CD8-positive, alpha-beta memory T cell (primary cell): Measurements from ENCODE around the gene MSI2. TPM values are rescaled to one million over a fixed set of nuclear protein-coding genes. Genes with fewer than 3 reads are reported as not detected.

Experiments
- CTCF ChIA-PET: fragments of 350-600 bp; sonication (Branson Sonifier 250); formaldehyde crosslinking; loops from one replicate; lab custom pipeline; 2021; ENCODE audit warnings: antibody characterized with exemption; lab: Charles Lee
- POLR2A ChIA-PET: fragments of 350-600 bp; sonication (Branson Sonifier 250); formaldehyde crosslinking; loops from one replicate; lab custom pipeline; 2021; ENCODE audit warnings: antibody characterized with exemption; lab: Charles Lee
- DNase-seq, 5 donors: peaks; one replicate each; pipeline versions ENCODE4 v3.0.0 to v3.0.0-alpha.2; 2020 to 2022; ENCODE audit warnings: mixed read lengths in 1 of 5
- H3K27ac ChIP-seq: one replicate; pipeline ENCODE4 v1.7.0; 2013; ENCODE audit warnings: low read depth, mild to moderate bottlenecking, low read length, moderate library complexity
- H3K27me3 ChIP-seq: 2 replicates; pipeline ENCODE4 v1.7.0; 2013; ENCODE audit warnings: low read length, mild to moderate bottlenecking; ENCODE audit not compliant: insufficient read depth, poor library complexity, severe bottlenecking
- H3K36me3 ChIP-seq: 2 replicates; pipeline ENCODE4 v1.7.0; 2013; ENCODE audit warnings: mild to moderate bottlenecking, low read length, moderate library complexity; ENCODE audit not compliant: insufficient read depth
- H3K4me1 ChIP-seq: 2 replicates; pipeline ENCODE4 v1.7.0; 2013; ENCODE audit warnings: mild to moderate bottlenecking, low read length, moderate library complexity; ENCODE audit not compliant: insufficient read depth
- H3K4me3 ChIP-seq: 2 replicates; pipeline ENCODE4 v1.7.0; 2013; ENCODE audit warnings: mild to moderate bottlenecking, low read length
- H3K9me3 ChIP-seq: 2 replicates; pipeline ENCODE4 v1.7.0; 2013; ENCODE audit warnings: mild to moderate bottlenecking, low read length
- H3K27ac Mint-ChIP-seq, 8 donors: one replicate each; pipeline ENCODE4 v1.8.0; 2020 to 2021; ENCODE audit warnings: mixed read lengths in 8 of 8, mild to moderate bottlenecking in 6 of 8, inconsistent platforms in 3 of 8, moderate library complexity in 3 of 8
- H3K27me3 Mint-ChIP-seq, 2 donors: one replicate each; pipeline ENCODE4 v1.8.0; 2020 to 2021; ENCODE audit warnings: mixed read lengths in 2 of 2, mild to moderate bottlenecking in 1 of 2, moderate library complexity in 1 of 2
- H3K36me3 Mint-ChIP-seq, 3 donors: one replicate each; pipeline ENCODE4 v1.8.0; 2020 to 2021; ENCODE audit warnings: mixed read lengths in 3 of 3, inconsistent platforms in 1 of 3, mild to moderate bottlenecking in 1 of 3
- H3K4me1 Mint-ChIP-seq, 3 donors: one replicate each; pipeline ENCODE4 v1.8.0; 2020 to 2021; ENCODE audit warnings: mixed read lengths in 3 of 3, inconsistent platforms in 1 of 3, mild to moderate bottlenecking in 1 of 3
- H3K4me3 Mint-ChIP-seq, 7 donors: one replicate each; pipeline ENCODE4 v1.8.0; 2020 to 2021; ENCODE audit warnings: mixed read lengths in 7 of 7, mild to moderate bottlenecking in 6 of 7, moderate library complexity in 4 of 7, inconsistent platforms in 2 of 7
- H3K9me3 Mint-ChIP-seq, 5 donors: one replicate each; pipeline ENCODE4 v1.8.0; 2020 to 2022; ENCODE audit warnings: mixed read lengths in 5 of 5, mild to moderate bottlenecking in 3 of 5, moderate library complexity in 2 of 5, inconsistent platforms in 1 of 5
- polyA plus RNA-seq: library from polyadenylated mRNA; unstranded; fragments of 300-500 nt; fragmentation: Illumina TruSeq; gene quantifications from one replicate; pipeline ENCODE4 v1.2.3, GENCODE V29; 2021
- total RNA-seq, 2 experiments: library from RNA; stranded (reverse); gene quantifications; one replicate each; pipeline ENCODE4 v1.2.3, GENCODE V29; 2021

MSI2 gene
- total and polyA plus RNA-seq, 3 experiments from 2014 or later, result 2.3 to 58.0 (median 57.1) TPM

DNA sequence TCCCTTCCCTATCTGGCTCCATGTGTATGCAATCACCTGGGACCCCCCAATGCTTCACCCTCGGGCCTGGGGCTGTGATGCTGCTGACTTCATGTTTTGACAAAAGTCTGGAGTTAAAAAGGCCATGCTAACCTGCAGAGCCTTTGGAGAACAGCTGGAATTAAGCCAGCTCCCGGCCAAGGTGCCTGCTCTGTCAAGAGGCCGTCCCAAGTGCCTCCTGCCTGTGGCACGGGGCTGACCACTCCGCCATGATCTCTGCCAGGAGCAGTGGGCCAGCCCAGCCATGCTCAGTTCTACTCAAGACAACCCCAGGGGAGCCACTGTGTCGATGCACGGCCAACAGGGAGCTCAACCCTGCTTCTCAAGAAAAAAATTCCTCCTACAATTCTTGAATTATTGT lies 395.1 kb downstream of the MSI2 start:
- H3K4me3 Mint-ChIP-seq, result no peak overlapping the region
- peaks cover 6 to 34% (median 15%) of the 10 kb centered on the region in 3 donors for H3K36me3 Mint-ChIP-seq
- H3K4me3 ChIP-seq, result no peak overlapping the region
- POLR2A ChIA-PET, result no interaction called here
- H3K27ac ChIP-seq, result no peak overlapping the region
- CTCF ChIA-PET, result interaction anchor here (1.9 kb wide), 1 partner anchor 21 kb away, joined by 5 read pairs; no protein-coding TSS in a partner anchor
- no peaks in the 10 kb centered on the region for H3K36me3 ChIP-seq
- peaks cover 0 to 2% of the 10 kb centered on the region in 2 donors for H3K27me3 Mint-ChIP-seq
- H3K4me1 ChIP-seq, result no peaks in the 10 kb centered on the region
- H3K9me3 ChIP-seq, result no peaks in the 10 kb centered on the region
- H3K9me3 Mint-ChIP-seq, result no peaks in the 10 kb centered on the region
- no peaks in the 10 kb centered on the region for H3K27me3 ChIP-seq
- H3K4me1 Mint-ChIP-seq, result peaks cover 10 to 28% (median 21%) of the 10 kb centered on the region in 3 donors
- no peak for DNase-seq
- H3K27ac Mint-ChIP-seq, result peak overlapping the region in 2 of 8 donors; percentile 51 to 63

GRCh38 chr17:57651996-57652395 lies 395.7 kb downstream of the MSI2 start:
- Histone ChIP-seq H3K9me3 (no peaks in the 10 kb centered on the region), H3K4me3 (no peak overlapping the region), H3K27me3 (no peaks in the 10 kb centered on the region), H3K36me3 (no peaks in the 10 kb centered on the region), H3K27ac (no peak overlapping the region), H3K4me1 (no peaks in the 10 kb centered on the region)
- no peak for DNase-seq
- Mint-ChIP-seq H3K36me3 (peaks cover 4 to 36% (median 15%) of the 10 kb centered on the region in 3 donors), H3K9me3 (no peaks in the 10 kb centered on the region), H3K4me1 (peaks cover 10 to 31% (median 20%) of the 10 kb centered on the region in 3 donors), H3K27me3 (peaks cover 0 to 2% of the 10 kb centered on the region in 2 donors), H3K4me3 (no peak overlapping the region), H3K27ac (no peak overlapping the region)
- CTCF ChIA-PET, result interaction anchor here (1.9 kb wide), 1 partner anchor 20 kb away, joined by 5 read pairs; no protein-coding TSS in a partner anchor
- POLR2A ChIA-PET, result no interaction called here

DNA sequence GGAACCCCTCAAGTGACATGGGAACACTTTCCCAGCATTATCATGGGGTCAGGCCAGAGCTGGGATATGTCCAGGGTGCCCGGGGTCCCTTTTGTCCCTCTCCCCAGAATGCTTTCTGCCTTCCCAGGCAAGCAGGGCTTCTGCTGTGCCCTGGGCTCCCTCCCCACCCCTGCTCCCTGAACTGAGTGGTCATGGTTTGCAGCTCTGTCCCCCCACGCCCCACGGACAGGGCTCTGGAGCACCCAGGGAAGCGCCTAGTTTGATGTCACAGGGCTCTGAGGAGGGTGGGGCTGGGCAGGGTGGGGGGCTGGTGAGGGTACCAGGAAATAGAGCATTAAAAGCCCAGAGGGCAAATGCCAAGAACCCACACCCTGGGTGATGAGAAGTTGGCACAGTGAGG lies 396.5 kb downstream of the MSI2 start:
- no peak for DNase-seq
- Mint-ChIP-seq H3K4me3 (peak overlapping the region in 1 of 7 donors; percentile 29), H3K36me3 (peaks cover 7 to 44% (median 15%) of the 10 kb centered on the region in 3 donors), H3K9me3 (no peaks in the 10 kb centered on the region), H3K4me1 (peaks cover 10 to 35% (median 24%) of the 10 kb centered on the region in 3 donors), H3K27me3 (peaks cover 0 to 2% of the 10 kb centered on the region in 2 donors), H3K27ac (peak overlapping the region in 4 of 8 donors; percentile 8 to 39 (median 30))
- CTCF ChIA-PET, result no interaction called here
- Histone ChIP-seq H3K4me3 (no peak overlapping the region), H3K27me3 (no peaks in the 10 kb centered on the region), H3K9me3 (no peaks in the 10 kb centered on the region), H3K4me1 (no peaks in the 10 kb centered on the region), H3K36me3 (no peaks in the 10 kb centered on the region), H3K27ac (no peak overlapping the region)
- POLR2A ChIA-PET, result no interaction called here

DNA sequence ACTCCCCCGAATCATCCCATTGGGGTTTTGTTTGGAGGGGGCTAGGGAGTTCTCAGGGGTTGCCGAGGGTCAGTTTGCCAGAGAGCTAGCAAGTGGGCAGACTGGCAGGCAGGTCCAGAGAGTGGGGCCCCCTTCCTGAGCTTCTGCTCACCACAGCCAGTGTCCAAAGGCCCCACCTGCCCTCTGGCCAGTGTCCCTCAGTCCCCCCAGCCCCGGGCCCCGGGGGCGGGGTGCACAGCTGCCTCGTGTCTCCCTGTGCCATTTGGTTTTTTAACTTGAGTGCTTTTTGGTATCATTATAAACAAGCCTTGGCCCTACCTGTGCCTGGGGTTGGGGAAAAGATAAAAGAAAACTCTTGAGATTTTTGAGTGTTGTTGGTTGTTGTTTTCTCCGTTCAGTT lies 397.0 kb downstream of the MSI2 start:
- no peaks in the 10 kb centered on the region for H3K36me3 ChIP-seq
- peaks cover 10 to 35% (median 24%) of the 10 kb centered on the region in 3 donors for H3K4me1 Mint-ChIP-seq
- no peaks in the 10 kb centered on the region for H3K27me3 ChIP-seq
- H3K27me3 Mint-ChIP-seq, result peaks cover 0 to 2% of the 10 kb centered on the region in 2 donors
- H3K9me3 Mint-ChIP-seq, result no peaks in the 10 kb centered on the region
- no peak overlapping the region for H3K27ac ChIP-seq
- ChIA-PET POLR2A (no interaction called here), CTCF (no interaction called here)
- no peak for DNase-seq
- H3K4me3 ChIP-seq, result no peak overlapping the region
- no peaks in the 10 kb centered on the region for H3K4me1 ChIP-seq
- H3K4me3 Mint-ChIP-seq, result peak overlapping the region in 2 of 7 donors; percentile 24 to 76
- H3K27ac Mint-ChIP-seq, result peak overlapping the region in 7 of 8 donors; percentile 32 to 96 (median 89)
- H3K36me3 Mint-ChIP-seq, result peaks cover 8 to 46% (median 15%) of the 10 kb centered on the region in 3 donors
- no peaks in the 10 kb centered on the region for H3K9me3 ChIP-seq

DNA sequence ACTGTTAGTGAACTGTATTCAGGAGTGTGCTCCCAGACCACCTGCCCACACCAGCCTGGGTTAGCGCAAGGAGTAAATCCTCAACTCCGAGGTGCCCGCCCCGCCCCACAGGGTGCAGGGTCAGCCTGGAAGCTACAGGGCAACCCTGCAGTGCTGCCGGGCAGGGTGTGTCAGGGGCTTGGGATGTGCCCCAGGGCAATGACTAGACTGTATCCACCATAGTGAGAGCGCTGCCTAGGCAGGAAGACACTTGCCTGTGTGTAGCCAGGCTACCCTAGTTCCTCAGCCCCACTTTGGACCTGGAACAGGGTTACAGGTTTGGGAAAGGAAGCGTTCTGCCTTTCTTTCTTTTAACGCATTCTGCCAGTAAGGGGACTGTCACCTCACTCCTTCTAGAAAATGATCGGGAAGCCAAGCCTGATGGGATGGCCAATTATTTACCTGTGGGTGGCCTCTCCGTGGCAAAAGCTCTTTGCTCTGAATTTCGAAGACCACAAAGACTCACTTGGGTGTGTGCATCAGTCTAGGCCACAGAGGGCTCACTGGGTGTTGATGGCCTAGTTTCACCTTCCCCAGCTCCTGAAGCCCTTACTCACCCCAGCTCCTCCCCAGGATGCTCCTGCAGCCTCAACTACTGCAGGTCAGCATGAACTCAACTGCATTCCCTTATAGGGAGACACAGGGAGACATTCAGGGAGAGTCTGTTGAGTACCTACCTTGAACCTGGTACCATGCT lies 397.9 kb downstream of the MSI2 start:
- Mint-ChIP-seq H3K27ac (peak overlapping the region in 7 of 8 donors; percentile 67 to 96 (median 89)), H3K4me3 (peak overlapping the region in 5 of 7 donors; percentile 30 to 76 (median 55)), H3K9me3 (no peaks in the 10 kb centered on the region), H3K36me3 (peaks cover 8 to 48% (median 15%) of the 10 kb centered on the region in 3 donors), H3K27me3 (peaks cover 0 to 2% of the 10 kb centered on the region in 2 donors), H3K4me1 (peaks cover 10 to 41% (median 24%) of the 10 kb centered on the region in 3 donors)
- no peaks in the 10 kb centered on the region for H3K9me3 ChIP-seq
- H3K36me3 ChIP-seq, result no peaks in the 10 kb centered on the region
- H3K4me3 ChIP-seq, result no peak overlapping the region
- H3K27ac ChIP-seq, result no peak overlapping the region
- no peaks in the 10 kb centered on the region for H3K4me1 ChIP-seq
- peak in 1 of 5 donors; percentile 13 for DNase-seq
- ChIA-PET CTCF (interaction anchor here (2.4 kb wide), 1 partner anchor 17 kb away, joined by 9 read pairs; no protein-coding TSS in a partner anchor), POLR2A (no interaction called here)
- H3K27me3 ChIP-seq, result no peaks in the 10 kb centered on the region

DNA sequence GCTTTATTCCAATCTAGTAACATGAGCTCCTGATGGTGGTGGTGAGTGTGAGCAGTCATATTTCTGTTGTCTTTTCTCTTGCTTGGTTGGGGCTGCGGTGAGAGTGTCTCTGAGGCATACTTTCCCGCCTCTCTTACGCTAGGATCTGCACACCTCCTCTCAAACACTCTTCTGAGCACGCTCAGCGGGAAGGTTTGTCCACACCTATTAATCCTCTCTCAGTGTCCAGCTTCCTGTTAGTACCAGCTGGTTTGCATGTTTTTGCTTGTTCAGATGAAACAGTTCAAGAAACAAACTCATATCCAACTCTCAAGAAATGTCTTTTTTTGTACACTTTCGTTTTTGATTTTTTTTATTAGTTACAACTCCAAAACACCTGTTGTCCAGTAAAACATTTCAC lies 399.2 kb downstream of the MSI2 start:
- H3K4me3 Mint-ChIP-seq, result peak overlapping the region in 2 of 7 donors; percentile 19 to 29
- peaks cover 8 to 43% (median 24%) of the 10 kb centered on the region in 3 donors for H3K4me1 Mint-ChIP-seq
- no peaks in the 10 kb centered on the region for H3K36me3 ChIP-seq

DNA sequence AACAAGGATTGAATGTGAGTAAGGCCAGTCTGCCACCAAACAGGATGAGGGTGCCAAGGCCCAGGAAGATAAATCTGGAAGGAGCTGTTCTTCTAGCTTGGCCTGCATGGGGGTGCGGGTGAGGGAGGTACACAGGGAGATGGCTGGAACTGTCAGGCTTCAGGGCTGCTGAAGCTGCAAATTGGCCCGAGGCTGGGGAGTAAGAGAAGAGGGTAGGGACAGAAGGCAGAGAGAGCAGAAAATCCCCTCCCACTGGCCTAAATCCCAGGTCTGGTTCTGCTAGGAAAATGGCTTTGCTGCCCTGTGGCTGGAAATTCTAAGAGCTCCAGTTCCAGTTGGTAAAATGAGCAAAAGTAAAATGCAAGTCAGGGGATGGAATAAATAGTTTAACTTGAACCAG lies 400.9 kb downstream of the MSI2 start:
- H3K27ac ChIP-seq, result no peak overlapping the region
- POLR2A ChIA-PET, result no interaction called here
- H3K4me1 ChIP-seq, result no peaks in the 10 kb centered on the region
- H3K4me1 Mint-ChIP-seq, result peaks cover 3 to 44% (median 24%) of the 10 kb centered on the region in 3 donors
- peak overlapping the region in 1 of 8 donors; percentile 20 for H3K27ac Mint-ChIP-seq
- no peaks in the 10 kb centered on the region for H3K9me3 ChIP-seq
- CTCF ChIA-PET, result interaction anchor here (1.3 kb wide), 1 partner anchor 59 kb away, joined by 3 read pairs; no protein-coding TSS in a partner anchor
- no peak overlapping the region for H3K4me3 Mint-ChIP-seq
- no peak for DNase-seq
- no peaks in the 10 kb centered on the region for H3K27me3 ChIP-seq
- peaks cover 0 to 2% of the 10 kb centered on the region in 2 donors for H3K27me3 Mint-ChIP-seq
- no peak overlapping the region for H3K4me3 ChIP-seq
- H3K36me3 ChIP-seq, result no peaks in the 10 kb centered on the region
- no peaks in the 10 kb centered on the region for H3K9me3 Mint-ChIP-seq
- H3K36me3 Mint-ChIP-seq, result peaks cover 5 to 44% (median 15%) of the 10 kb centered on the region in 3 donors

More for the DNA sequence above, 399.2 kb downstream of the MSI2 start:
- H3K4me3 ChIP-seq, result no peak overlapping the region
- no peaks in the 10 kb centered on the region for H3K9me3 ChIP-seq
- H3K4me1 ChIP-seq, result no peaks in the 10 kb centered on the region
- H3K27me3 Mint-ChIP-seq, result peaks cover 0 to 2% of the 10 kb centered on the region in 2 donors
- H3K36me3 Mint-ChIP-seq, result peaks cover 7 to 52% (median 15%) of the 10 kb centered on the region in 3 donors
- no peaks in the 10 kb centered on the region for H3K27me3 ChIP-seq
- H3K27ac ChIP-seq, result no peak overlapping the region
- CTCF ChIA-PET, result interaction anchor here (2.4 kb wide), 1 partner anchor 16 kb away, joined by 9 read pairs; no protein-coding TSS in a partner anchor
- no peaks in the 10 kb centered on the region for H3K9me3 Mint-ChIP-seq
- no peak for DNase-seq
- H3K27ac Mint-ChIP-seq, result peak overlapping the region in 6 of 8 donors; percentile 5 to 82 (median 64)
- POLR2A ChIA-PET, result no interaction called here

DNA sequence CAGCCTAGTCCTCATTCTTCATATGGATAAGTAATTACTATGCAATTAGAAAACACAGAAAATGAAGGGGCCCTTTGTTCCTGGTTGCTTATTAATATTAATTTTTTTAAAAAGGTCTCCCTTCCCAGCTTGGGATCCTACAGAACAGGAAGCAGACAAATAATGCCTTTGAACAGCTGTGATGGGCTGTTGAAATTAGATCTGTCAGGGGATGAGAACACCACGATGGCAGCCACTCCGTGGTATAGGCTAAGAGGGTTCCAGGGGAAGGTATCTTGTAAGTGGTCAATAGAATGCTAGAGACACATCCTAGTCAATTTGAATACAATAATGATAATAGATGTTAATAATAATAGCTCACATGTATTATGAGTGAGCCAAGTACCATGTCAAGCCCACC lies 405.7 kb downstream of the MSI2 start:
- DNase-seq, result no peak
- peak overlapping the region in 4 of 8 donors; percentile 24 to 91 (median 68) for H3K27ac Mint-ChIP-seq
- H3K27me3 ChIP-seq, result no peaks in the 10 kb centered on the region
- ChIA-PET CTCF (interaction anchor here (2.5 kb wide), 1 partner anchor 10 kb away, joined by 12 read pairs; no protein-coding TSS in a partner anchor), POLR2A (no interaction called here)
- H3K36me3 Mint-ChIP-seq, result peaks cover 3 to 23% (median 3%) of the 10 kb centered on the region in 3 donors
- H3K27ac ChIP-seq, result no peak overlapping the region
- no peaks in the 10 kb centered on the region for H3K27me3 Mint-ChIP-seq
- H3K4me3 ChIP-seq, result no peak overlapping the region
- no peaks in the 10 kb centered on the region for H3K9me3 ChIP-seq
- H3K36me3 ChIP-seq, result no peaks in the 10 kb centered on the region
- H3K4me3 Mint-ChIP-seq, result no peak overlapping the region
- H3K9me3 Mint-ChIP-seq, result no peaks in the 10 kb centered on the region
- no peaks in the 10 kb centered on the region for H3K4me1 ChIP-seq
- H3K4me1 Mint-ChIP-seq, result peaks cover 9 to 22% (median 20%) of the 10 kb centered on the region in 3 donors
